DOHH2 (cell line): ENCODE measurements around the gene IQSEC1.

ENCODE experiments used
- CTCF ChIP-seq: fragments of 200-600 bp; sonication (generic); IDR thresholded peaks from one replicate; pipeline ENCODE4 v1.5.1; 2014; ENCODE audit warnings: antibody characterized with exemption, mild to moderate bottlenecking, low read depth, low read length; ENCODE audit not compliant: poor library complexity, severe bottlenecking
- EZH2phosphoT487 ChIP-seq: fragments of 200-600 bp; sonication (generic); IDR thresholded peaks from 2 replicates; pipeline ENCODE4 v1.6.1; 2017; ENCODE audit warnings: borderline replicate concordance, mild to moderate bottlenecking, antibody characterized with exemption, low read length, moderate library complexity, mixed read lengths

GRCh38 chr3:13011573-13012220, 61.5 kb downstream of the IQSEC1 start:
- no peak for TF ChIP-seq CTCF
- no peak for TF ChIP-seq EZH2phosphoT487
